NB4 (cell line): ENCODE results near the gene ERBIN.

Experiments used
- POLR2A ChIP-seq: IDR thresholded peaks from 2 replicates; pipeline ENCODE4 v1.6.1; 2011; ENCODE audit warnings: mild to moderate bottlenecking; ENCODE audit not compliant: insufficient read length; ENCODE audit errors: extremely low read depth
- TF ChIP-seq, protein P1 (sequence below): IDR thresholded peaks from one replicate; pipeline ENCODE4 v1.5.1; 2012; ENCODE audit warnings: low read depth, low read length
- TF ChIP-seq, protein P2 (sequence below): IDR thresholded peaks from 2 replicates; pipeline ENCODE4 v1.6.1; 2011; ENCODE audit warnings: low read depth, low read length

DNA sequence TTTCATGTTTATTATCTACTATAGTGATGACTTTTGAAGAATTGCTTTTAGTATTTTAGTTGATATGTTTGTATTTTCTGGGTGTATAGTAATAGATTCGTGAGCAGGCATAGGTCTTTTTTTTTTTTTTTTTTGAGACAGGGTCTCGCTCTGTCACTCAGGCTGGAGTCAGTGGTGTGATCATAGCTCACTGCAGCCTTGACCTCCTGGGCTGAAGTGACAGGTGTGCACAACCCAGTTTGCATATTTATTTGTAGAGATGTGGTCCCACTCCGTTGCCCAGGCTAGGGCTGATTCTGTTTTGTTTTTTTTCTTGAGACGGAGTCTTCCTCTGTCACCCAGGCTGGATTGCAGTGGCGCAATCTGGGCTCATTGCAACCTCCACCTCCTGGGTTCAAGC is 11.9 kb downstream of the ERBIN start:
- TF ChIP-seq, protein P1, sequence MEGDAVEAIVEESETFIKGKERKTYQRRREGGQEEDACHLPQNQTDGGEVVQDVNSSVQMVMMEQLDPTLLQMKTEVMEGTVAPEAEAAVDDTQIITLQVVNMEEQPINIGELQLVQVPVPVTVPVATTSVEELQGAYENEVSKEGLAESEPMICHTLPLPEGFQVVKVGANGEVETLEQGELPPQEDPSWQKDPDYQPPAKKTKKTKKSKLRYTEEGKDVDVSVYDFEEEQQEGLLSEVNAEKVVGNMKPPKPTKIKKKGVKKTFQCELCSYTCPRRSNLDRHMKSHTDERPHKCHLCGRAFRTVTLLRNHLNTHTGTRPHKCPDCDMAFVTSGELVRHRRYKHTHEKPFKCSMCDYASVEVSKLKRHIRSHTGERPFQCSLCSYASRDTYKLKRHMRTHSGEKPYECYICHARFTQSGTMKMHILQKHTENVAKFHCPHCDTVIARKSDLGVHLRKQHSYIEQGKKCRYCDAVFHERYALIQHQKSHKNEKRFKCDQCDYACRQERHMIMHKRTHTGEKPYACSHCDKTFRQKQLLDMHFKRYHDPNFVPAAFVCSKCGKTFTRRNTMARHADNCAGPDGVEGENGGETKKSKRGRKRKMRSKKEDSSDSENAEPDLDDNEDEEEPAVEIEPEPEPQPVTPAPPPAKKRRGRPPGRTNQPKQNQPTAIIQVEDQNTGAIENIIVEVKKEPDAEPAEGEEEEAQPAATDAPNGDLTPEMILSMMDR, result no peak
- TF ChIP-seq, protein P2, sequence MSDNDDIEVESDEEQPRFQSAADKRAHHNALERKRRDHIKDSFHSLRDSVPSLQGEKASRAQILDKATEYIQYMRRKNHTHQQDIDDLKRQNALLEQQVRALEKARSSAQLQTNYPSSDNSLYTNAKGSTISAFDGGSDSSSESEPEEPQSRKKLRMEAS, result no peak
- no peak for TF ChIP-seq POLR2A
